ENCODE measurements around the gene TAT. TPM values are rescaled to one million over a fixed set of nuclear protein-coding genes. Genes with fewer than 3 reads are reported as not detected.

Gene TAT
- total RNA-seq, 3 donors from 2014 or later: 0.51 to 1.9 (median 0.72) TPM

DNA sequence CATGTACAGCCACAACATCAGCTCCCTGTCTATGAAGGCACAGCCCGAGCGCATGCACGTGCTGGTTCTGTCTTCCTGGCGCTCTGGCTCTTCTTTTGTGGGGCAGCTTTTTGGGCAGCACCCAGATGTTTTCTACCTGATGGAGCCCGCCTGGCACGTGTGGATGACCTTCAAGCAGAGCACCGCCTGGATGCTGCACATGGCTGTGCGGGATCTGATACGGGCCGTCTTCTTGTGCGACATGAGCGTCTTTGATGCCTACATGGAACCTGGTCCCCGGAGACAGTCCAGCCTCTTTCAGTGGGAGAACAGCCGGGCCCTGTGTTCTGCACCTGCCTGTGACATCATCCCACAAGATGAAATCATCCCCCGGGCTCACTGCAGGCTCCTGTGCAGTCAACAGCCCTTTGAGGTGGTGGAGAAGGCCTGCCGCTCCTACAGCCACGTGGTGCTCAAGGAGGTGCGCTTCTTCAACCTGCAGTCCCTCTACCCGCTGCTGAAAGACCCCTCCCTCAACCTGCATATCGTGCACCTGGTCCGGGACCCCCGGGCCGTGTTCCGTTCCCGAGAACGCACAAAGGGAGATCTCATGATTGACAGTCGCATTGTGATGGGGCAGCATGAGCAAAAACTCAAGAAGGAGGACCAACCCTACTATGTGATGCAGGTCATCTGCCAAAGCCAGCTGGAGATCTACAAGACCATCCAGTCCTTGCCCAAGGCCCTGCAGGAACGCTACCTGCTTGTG is 40.0 kb downstream of the TAT start:
- H3K4me1 ChIP-seq (ENCODE audit: low read depth): no peaks in the 10 kb centered on the region
- TF ChIP-seq, protein P1, sequence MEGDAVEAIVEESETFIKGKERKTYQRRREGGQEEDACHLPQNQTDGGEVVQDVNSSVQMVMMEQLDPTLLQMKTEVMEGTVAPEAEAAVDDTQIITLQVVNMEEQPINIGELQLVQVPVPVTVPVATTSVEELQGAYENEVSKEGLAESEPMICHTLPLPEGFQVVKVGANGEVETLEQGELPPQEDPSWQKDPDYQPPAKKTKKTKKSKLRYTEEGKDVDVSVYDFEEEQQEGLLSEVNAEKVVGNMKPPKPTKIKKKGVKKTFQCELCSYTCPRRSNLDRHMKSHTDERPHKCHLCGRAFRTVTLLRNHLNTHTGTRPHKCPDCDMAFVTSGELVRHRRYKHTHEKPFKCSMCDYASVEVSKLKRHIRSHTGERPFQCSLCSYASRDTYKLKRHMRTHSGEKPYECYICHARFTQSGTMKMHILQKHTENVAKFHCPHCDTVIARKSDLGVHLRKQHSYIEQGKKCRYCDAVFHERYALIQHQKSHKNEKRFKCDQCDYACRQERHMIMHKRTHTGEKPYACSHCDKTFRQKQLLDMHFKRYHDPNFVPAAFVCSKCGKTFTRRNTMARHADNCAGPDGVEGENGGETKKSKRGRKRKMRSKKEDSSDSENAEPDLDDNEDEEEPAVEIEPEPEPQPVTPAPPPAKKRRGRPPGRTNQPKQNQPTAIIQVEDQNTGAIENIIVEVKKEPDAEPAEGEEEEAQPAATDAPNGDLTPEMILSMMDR (IDR thresholded peaks at IDR 0.05): no peak
- no peak for DNase-seq
- intact Hi-C loops (cut with DNase I, micrococcal nuclease): no loop called here
- no peak overlapping the region for H3K4me3 ChIP-seq
- no peaks in the 10 kb centered on the region for H3K36me3 ChIP-seq (ENCODE audit: low read depth)
- no peak for ATAC-seq
- H3K9me3 ChIP-seq: no peaks in the 10 kb centered on the region

DNA sequence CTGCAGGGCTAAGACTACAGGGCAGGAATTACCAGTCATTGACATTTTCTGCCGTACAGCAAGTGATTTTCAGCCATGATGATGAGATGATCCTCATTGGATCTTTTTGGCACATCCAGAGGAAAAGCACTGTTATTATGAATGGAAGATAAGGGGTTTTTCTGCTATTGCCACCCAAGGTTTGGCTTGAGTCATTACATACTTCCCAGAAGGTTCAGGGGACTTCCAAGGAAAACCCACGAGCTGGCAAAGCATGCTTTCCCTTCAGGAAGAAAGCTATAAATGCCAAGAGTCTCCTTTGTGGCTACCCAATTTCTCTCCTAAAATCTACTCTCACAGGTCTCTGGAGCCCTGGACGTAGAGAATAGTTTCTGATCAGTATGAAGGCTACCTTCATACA is 44.5 kb downstream of the TAT start:
- H3K9me3 ChIP-seq: no peaks in the 10 kb centered on the region
- TF ChIP-seq, protein P1 (IDR thresholded peaks at IDR 0.05): no peak
- ATAC-seq (no peak), DNase-seq (no peak)
- intact Hi-C loops (cut with DNase I, micrococcal nuclease): no loop called here
- no peaks in the 10 kb centered on the region for H3K4me1 ChIP-seq (ENCODE audit: low read depth)
- H3K36me3 ChIP-seq (ENCODE audit: low read depth): no peaks in the 10 kb centered on the region
- no peak overlapping the region for H3K4me3 ChIP-seq

DNA sequence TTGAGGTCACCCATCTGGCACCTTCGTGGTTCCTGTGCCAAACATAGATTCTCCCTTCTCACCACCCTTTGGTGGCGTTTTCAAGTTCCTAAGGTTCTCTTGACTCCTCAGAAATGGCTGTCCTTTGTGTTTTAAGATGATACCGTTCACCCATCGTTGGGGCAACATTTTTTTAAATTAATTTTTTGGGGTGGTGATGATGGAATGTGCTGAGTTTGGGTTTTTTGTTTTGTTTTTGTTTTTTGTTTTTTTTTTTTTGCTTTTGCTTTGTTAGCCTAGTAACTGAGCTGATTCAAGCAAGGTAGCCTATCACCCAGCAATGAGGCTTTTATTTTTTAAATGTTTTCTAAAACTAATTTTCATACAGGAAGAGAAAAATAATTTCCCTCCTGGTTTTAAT is 48.0 kb downstream of the TAT start:
- intact Hi-C loops (cut with DNase I, micrococcal nuclease): no loop called here
- TF ChIP-seq, protein P1 (IDR thresholded peaks at IDR 0.05): no peak
- no peaks in the 10 kb centered on the region for H3K4me1 ChIP-seq (ENCODE audit: low read depth)
- ATAC-seq: no peak
- H3K4me3 ChIP-seq: no peak overlapping the region
- no peaks in the 10 kb centered on the region for H3K9me3 ChIP-seq
- H3K36me3 ChIP-seq (ENCODE audit: low read depth): no peaks in the 10 kb centered on the region
- DNase-seq: no peak

DNA sequence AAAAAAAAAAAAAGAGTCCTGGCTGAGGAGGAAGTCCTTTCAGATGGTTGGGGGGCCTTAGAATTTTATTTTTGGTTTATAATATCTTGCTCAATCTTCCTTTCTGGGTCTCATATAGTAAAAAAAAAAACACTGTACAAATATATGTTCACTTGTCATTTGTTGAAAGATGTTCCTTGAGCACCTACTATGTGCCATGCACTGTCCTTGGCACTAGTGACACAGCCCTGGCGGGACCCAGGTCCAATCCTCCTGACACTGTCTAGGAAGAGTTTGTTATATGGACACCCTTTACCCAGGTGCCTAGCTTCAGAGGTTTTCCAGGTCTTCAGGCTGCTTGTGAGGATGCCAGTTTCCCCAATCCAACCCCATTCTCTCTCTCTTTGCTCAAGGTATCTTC is 48.6 kb downstream of the TAT start:
- ATAC-seq: no peak
- Histone ChIP-seq H3K4me3 (no peak overlapping the region), H3K4me1 (ENCODE audit: low read depth) (no peaks in the 10 kb centered on the region), H3K9me3 (no peaks in the 10 kb centered on the region), H3K36me3 (ENCODE audit: low read depth) (no peaks in the 10 kb centered on the region)
- DNase-seq: no peak
- TF ChIP-seq, protein P1 (IDR thresholded peaks at IDR 0.05): no peak
- intact Hi-C loops (cut with DNase I, micrococcal nuclease): no loop called here

DNA sequence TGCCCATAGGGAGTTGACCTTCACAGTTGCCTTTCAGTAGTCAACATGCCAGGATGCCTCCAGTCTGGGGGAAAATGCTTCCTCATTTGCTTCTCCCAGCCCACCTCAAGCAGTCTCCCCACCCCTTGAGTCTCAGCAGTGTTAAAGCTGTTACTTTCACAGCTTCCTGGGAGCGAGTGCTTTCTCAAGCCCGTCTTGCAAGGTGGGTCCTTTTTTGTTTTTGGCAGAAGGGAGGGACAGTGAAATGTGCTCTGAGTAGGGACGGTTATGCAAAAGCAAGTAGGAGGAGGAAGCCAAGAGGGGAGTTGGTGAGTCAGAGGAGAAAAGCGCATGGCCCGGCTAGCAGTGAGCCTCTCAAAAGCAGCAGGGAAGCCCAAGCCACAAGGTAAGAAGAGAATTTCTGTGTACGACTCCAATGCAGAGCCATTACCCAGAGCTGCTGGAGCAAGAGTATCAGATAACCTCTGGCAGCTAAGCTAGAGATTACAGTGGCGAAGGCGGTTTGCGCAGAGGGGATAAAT is 50.7 kb downstream of the TAT start, which contains the start of gene CHST4:
Gene CHST4 (plus strand): TSS at position 316 of the 521 bp plus-strand sequence. CDS start 10,252 bp downstream, outside the sequence.
- Histone ChIP-seq H3K36me3 (ENCODE audit: low read depth) (no peaks in the 10 kb centered on the region), H3K4me1 (ENCODE audit: low read depth) (no peaks in the 10 kb centered on the region), H3K4me3 (no peak within 1 kb of the TSS), H3K9me3 (no peaks in the 10 kb centered on the region)
- TF ChIP-seq, protein P1 (IDR thresholded peaks at IDR 0.05): no peak
- DNase-seq (no peak), ATAC-seq (no peak)
- intact Hi-C loops (cut with DNase I, micrococcal nuclease): no loop called here

Data from mucosa of descending colon (tissue), 3 donors.